SIG-M5 treated with dmso at 0.1 percent for 504 hours (cell line): ENCODE results near the gene ARFGEF2.
"Not testable (repeated sequence)": the region's sequence is repeated elsewhere in the genome, so short reads cannot be mapped to it uniquely, and the experiment has no call there.

Experiments used
- DNase-seq: peaks from one replicate; lab custom pipeline; 2025; ENCODE audit not compliant: unreplicated experiment; lab: John Stamatoyannopoulos, UW

ARFGEF2 gene

DNA sequence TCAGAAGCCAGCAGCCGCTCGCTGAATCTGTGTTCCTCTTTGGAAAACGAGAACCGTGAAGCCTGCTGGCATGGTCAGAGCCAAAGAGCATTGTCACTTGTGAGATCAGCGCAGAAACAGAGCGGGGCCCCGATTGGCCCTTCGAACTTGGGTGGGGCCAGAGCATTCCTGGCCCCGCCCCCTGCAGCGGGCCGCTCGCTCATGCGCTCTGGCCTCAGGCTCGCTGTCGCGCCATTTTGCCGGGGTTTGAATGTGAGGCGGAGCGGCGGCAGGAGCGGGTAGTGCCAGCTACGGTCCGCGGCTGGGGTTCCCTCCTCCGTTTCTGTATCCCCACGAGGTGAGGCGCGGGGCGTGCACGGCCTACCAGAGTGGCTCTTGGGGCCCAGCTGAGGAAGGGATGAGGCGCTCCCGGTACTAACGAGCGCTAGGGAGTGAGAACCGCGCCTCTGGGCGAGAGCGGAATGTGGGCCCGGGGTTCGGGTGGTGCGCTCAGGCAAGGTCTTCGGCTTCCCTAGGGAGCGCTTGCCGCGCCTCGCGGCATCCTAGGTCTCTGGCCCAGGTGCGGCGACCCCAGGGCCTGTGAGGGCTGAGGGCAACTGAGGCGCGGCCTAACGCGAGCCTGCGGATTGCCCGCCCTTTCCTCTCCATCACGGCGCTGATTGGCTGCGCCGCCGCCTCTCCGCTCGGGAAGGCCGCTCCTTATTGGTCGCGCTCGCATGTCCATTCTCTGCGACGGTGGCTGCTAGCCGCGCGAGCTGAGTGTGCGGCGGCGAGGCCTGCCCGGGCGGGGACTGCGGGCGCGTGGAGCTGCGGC is 124.8 kb downstream of the ARFGEF2 start, which contains the start of gene CSE1L:
CSE1L (plus strand) TSS at position 226 of the 814 bp plus-strand sequence. CDS start 12,152 bp downstream, outside the sequence.
- DNase-seq: peak; percentile 97

GRCh38 chr20:49052334-49052733 is 130.8 kb downstream of the ARFGEF2 start:
- DNase-seq: no peak

DNA sequence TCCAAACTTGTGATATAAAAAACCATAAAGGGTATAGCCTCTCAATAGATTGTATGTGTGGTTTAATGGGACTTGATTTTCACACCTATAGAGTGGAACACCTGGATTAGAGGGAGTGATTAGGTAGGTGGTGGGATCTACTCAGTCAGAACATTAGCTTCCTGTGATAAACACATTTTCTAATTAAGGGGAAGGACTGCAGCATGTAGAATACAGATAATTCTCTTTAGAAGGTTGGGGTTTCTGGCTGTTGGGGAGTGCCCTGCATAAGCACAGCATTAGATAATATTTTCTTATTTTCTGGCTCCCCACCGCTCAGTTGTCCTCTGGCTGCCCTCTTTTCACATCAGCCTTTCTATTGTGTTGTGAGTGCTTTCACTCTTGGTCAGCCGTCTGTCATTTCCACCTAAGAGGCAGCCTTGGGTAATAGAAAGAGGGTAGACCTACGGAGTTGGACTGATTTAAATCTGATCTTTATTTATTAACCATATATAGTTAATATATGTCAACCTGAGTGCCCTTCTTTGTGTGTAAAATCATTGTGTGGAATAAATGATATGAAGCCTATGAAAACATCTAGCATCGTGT is 132.6 kb downstream of the ARFGEF2 start:
- DNase-seq: no peak

DNA sequence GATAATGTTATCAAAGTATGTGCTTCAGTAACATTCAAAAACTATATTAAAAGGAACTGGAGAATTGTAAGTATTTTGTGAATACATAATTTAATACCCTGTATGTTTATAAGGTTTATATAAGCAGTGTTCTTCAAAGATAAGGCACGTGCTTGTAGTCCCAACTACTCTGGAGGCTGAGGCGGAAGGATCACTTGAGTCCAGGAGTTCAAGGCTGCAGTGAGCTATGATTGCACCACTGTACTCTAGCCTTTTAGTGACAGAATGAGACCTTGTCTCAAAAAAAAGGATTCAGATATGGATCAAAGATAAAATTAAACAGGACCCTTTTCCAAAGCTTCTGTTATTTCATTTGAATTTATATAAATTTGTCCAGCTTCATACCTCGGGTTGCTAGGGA is 141.8 kb downstream of the ARFGEF2 start:
- DNase-seq: no peak

DNA sequence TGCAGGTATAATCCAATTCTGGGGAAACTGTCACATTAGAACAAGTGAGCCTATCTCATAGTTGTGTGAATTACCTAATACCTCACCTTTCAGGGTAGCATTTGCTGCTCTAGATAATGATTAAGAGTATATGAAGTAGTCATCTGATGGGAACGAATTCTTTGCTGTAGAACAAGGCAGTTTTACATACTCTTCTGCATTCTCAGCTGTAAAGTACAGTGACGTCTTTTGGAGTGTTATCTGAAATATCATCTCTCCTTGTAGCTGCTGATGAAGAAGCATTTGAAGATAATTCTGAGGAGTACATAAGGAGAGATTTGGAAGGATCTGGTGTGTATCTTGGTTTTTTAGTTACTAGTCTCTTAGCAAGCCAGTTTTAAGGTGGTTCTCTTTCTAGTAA is 153.0 kb downstream of the ARFGEF2 start:
- DNase-seq: no peak

- DNase-seq: no peak
Observed at GRCh38 chr20:49078310-49078709, 156.8 kb downstream of the ARFGEF2 start.

GRCh38 chr20:49082295-49082694 is 160.8 kb downstream of the ARFGEF2 start:
- DNase-seq: not testable (repeated sequence)
